Keratinocyte (primary cell): ENCODE results near the gene TAL2. TPM values are rescaled to one million over a fixed set of nuclear protein-coding genes. Genes with fewer than 3 reads are reported as not detected.
"Not testable (repeated sequence)": the region's sequence is repeated elsewhere in the genome, so short reads cannot be mapped to it uniquely, and the experiment has no call there.

ENCODE experiments used
- DNase-seq: peaks from one replicate; pipeline ENCODE4 v3.0.0-alpha.2; 2011; ENCODE audit warnings: low read depth, missing footprints, low spot score
- FAIRE-seq: peaks from 2 replicates; lab custom pipeline; 2011; peaks lifted over from hg19 to GRCh38; lab: Jason Lieb, UNC
- H2AFZ ChIP-seq: 2 replicates; pipeline ENCODE4 v1.6.0; 2012; ENCODE audit warnings: low read length, control low read depth, inconsistent platforms; ENCODE audit not compliant: control insufficient read depth
- H3K27ac ChIP-seq: 2 replicates; pipeline ENCODE4 v1.5.1; 2011; ENCODE audit warnings: low read length; ENCODE audit not compliant: control insufficient read depth, insufficient read depth
- H3K27me3 ChIP-seq: 3 replicates; pipeline ENCODE4 v1.6.0; 2011; ENCODE audit warnings: low read length; ENCODE audit not compliant: control insufficient read depth, insufficient read depth; ENCODE audit errors: extremely low read depth
- H3K36me3 ChIP-seq, 2 experiments: 2 replicates in 1 of 2; 3 replicates in 1 of 2; pipeline ENCODE4 v1.5.1; 2011; ENCODE audit warnings: low read length in 2 of 2, mild to moderate bottlenecking in 1 of 2; ENCODE audit not compliant: control insufficient read depth in 2 of 2, insufficient read depth in 2 of 2; ENCODE audit errors: extremely low read depth in 1 of 2
- H3K4me1 ChIP-seq: 3 replicates; pipeline ENCODE4 v1.5.1; 2011; ENCODE audit warnings: low read length; ENCODE audit not compliant: control insufficient read depth, insufficient read depth; ENCODE audit errors: extremely low read depth
- H3K4me2 ChIP-seq: 3 replicates; pipeline ENCODE4 v1.6.0; 2011; ENCODE audit warnings: low read depth, low read length; ENCODE audit not compliant: control insufficient read depth, insufficient read depth; ENCODE audit errors: extremely low read depth
- H3K4me3 ChIP-seq, 3 experiments: fragments of 200-600 bp in 1 of 3; sonication (generic) in 1 of 3; 2 replicates in 2 of 3; 3 replicates in 1 of 3; pipeline ENCODE4 v1.5.1; 2011 to 2016; ENCODE audit warnings: low read length in 3 of 3, mild to moderate bottlenecking in 3 of 3, control low read depth in 2 of 3, inconsistent platforms in 1 of 3, low read depth in 1 of 3, mixed read lengths in 1 of 3, mixed run types in 1 of 3, moderate library complexity in 1 of 3; ENCODE audit not compliant: control insufficient read depth in 2 of 3, insufficient read depth in 2 of 3; ENCODE audit errors: extremely low read depth in 1 of 3
- H3K79me2 ChIP-seq: 2 replicates; pipeline ENCODE4 v1.6.0; 2012; ENCODE audit warnings: low read length; ENCODE audit not compliant: control insufficient read depth, insufficient read depth
- H3K9ac ChIP-seq: 3 replicates; pipeline ENCODE4 v1.6.0; 2011; ENCODE audit warnings: low read length; ENCODE audit not compliant: control insufficient read depth, insufficient read depth; ENCODE audit errors: extremely low read depth
- H3K9me1 ChIP-seq: 3 replicates; pipeline ENCODE4 v1.6.0; 2011; ENCODE audit warnings: low read length; ENCODE audit not compliant: control insufficient read depth, insufficient read depth; ENCODE audit errors: extremely low read depth
- H3K9me3 ChIP-seq: 2 replicates; pipeline ENCODE4 v1.5.1; 2012; ENCODE audit warnings: low read depth, low read length; ENCODE audit not compliant: control insufficient read depth
- H4K20me1 ChIP-seq: 3 replicates; pipeline ENCODE4 v1.6.0; 2011; ENCODE audit warnings: low read length; ENCODE audit not compliant: control insufficient read depth, insufficient read depth; ENCODE audit errors: extremely low read depth
- CTCF ChIP-seq, 3 experiments: IDR thresholded peaks in 1 of 3; conservative IDR thresholded peaks in 1 of 3; optimal IDR thresholded peaks in 1 of 3; 2 replicates in 2 of 3; 3 replicates in 1 of 3; pipeline versions ENCODE3 to v1.5.1; 2011; ENCODE audit warnings: low read length in 3 of 3, mild to moderate bottlenecking in 3 of 3, moderate library complexity in 2 of 3, control low read depth in 1 of 3, inconsistent platforms in 1 of 3; ENCODE audit not compliant: insufficient read depth in 2 of 3; ENCODE audit errors: extremely low read depth in 1 of 3
- EZH2 ChIP-seq: IDR thresholded peaks from one replicate; pipeline ENCODE4 v1.6.1; 2012; ENCODE audit warnings: inconsistent platforms, mild to moderate bottlenecking, low read length, moderate library complexity
- dilution Hi-C: fragments of 300-500 bp; cut with MboI; formaldehyde crosslinking; loops from one replicate; pipeline ENCODE4 v1.7.0; 2020; ENCODE audit warnings: low sequenced_read_pairs; ENCODE audit not compliant: extremely low pct_ligation_motif_present
- polyA plus RNA-seq, 5 experiments: library from polyadenylated mRNA; depleted of rRNA in 3 of 5; stranded (reverse) in 3 of 5; stranded (forward) in 1 of 5; unstranded in 1 of 5; fragments of >200 nt; gene quantifications; 1 replicate in 1 of 5; 2 replicates in 3 of 5; 3 replicates in 1 of 5; pipeline versions ENCODE4 v1.2.1 to v1.2.3, GENCODE V29; 2011 to 2012; ENCODE audit warnings: missing spikeins in 2 of 5, low read depth in 1 of 5, low replicate concordance in 1 of 5

TAL2 gene
- polyA plus RNA-seq, 1 donor (not counting 4 experiments of a cell fraction or from before 2014, with no cell fraction given), result not detected

- no peaks in the 10 kb centered on the region for H4K20me1 ChIP-seq
- no peak overlapping the region for H2AFZ ChIP-seq
- no peak overlapping the region for H3K4me2 ChIP-seq
- dilution Hi-C loops, result no loop called here
- H3K4me1 ChIP-seq, result no peaks in the 10 kb centered on the region
- no peaks in the 10 kb centered on the region for H3K27me3 ChIP-seq
- H3K9ac ChIP-seq, result no peak overlapping the region
- H3K9me1 ChIP-seq, result no peaks in the 10 kb centered on the region
- H3K27ac ChIP-seq, result no peak overlapping the region
- no peaks in the 10 kb centered on the region for H3K36me3 ChIP-seq
- no peaks in the 10 kb centered on the region for H3K79me2 ChIP-seq
- no peak for DNase-seq
- H3K4me3 ChIP-seq, result no peak overlapping the region
- H3K9me3 ChIP-seq, result no peaks in the 10 kb centered on the region
- FAIRE-seq, result no peak
- no peak for TF ChIP-seq EZH2
- no peak for TF ChIP-seq CTCF (optimal IDR thresholded peaks at IDR 0.05 in 1 of 3, IDR thresholded peaks at IDR 0.05 in 1 of 3, conservative IDR thresholded peaks at IDR 0.05 in 1 of 3; ENCODE audit: extremely low read depth in 1 of 3, insufficient read depth in 2 of 3, low read length in 3 of 3)
Measured at GRCh38 chr9:105702207-105702606, 40.0 kb downstream of the TAL2 start.

GRCh38 chr9:105703638-105704037, 41.4 kb downstream of the TAL2 start:
- H3K9me3 ChIP-seq, H3K27ac ChIP-seq, H3K4me3 ChIP-seq, H3K36me3 ChIP-seq, H3K79me2 ChIP-seq, H3K9me1 ChIP-seq, H3K27me3 ChIP-seq, H3K4me1 ChIP-seq, H3K4me2 ChIP-seq, H3K9ac ChIP-seq, FAIRE-seq, H4K20me1 ChIP-seq, DNase-seq, H2AFZ ChIP-seq, dilution Hi-C loops: not testable (repeated sequence)

GRCh38 chr9:105706156-105706555, 43.9 kb downstream of the TAL2 start:
- Histone ChIP-seq H3K27me3 (no peaks in the 10 kb centered on the region), H3K4me1 (no peaks in the 10 kb centered on the region), H3K9me3 (no peaks in the 10 kb centered on the region), H3K9me1 (no peaks in the 10 kb centered on the region), H3K4me2 (no peak overlapping the region), H2AFZ (no peak overlapping the region), H3K79me2 (no peaks in the 10 kb centered on the region), H3K27ac (no peak overlapping the region), H3K9ac (no peak overlapping the region), H3K4me3 (no peak overlapping the region), H4K20me1 (no peaks in the 10 kb centered on the region), H3K36me3 (no peaks in the 10 kb centered on the region)
- dilution Hi-C loops, result no loop called here
- FAIRE-seq, result no peak
- TF ChIP-seq EZH2 (no peak), CTCF (optimal IDR thresholded peaks at IDR 0.05 in 1 of 3, IDR thresholded peaks at IDR 0.05 in 1 of 3, conservative IDR thresholded peaks at IDR 0.05 in 1 of 3; ENCODE audit: extremely low read depth in 1 of 3, insufficient read depth in 2 of 3, low read length in 3 of 3) (no peak)
- DNase-seq, result no peak
